Measurements from ENCODE around the gene ELFN1.

- TF ChIP-seq CTCF (IDR thresholded peaks at IDR 0.05) (no peak), POLR2A (IDR thresholded peaks at IDR 0.05) (no peak)
Measured at GRCh38 chr7:1733206-1733907, 63.3 kb downstream of the ELFN1 start.
